GM20000 (cell line): ENCODE measurements around the gene HOOK1.

Experiments used
- DNase-seq: peaks from one replicate; pipeline ENCODE4 v3.0.0; 2012; ENCODE audit warnings: low spot score
- CTCF ChIP-seq: IDR thresholded peaks from 2 replicates; pipeline ENCODE4 v1.5.1; 2012; ENCODE audit warnings: mild to moderate bottlenecking, control low read depth; ENCODE audit errors: extremely low read depth, missing control alignments

The HOOK1 gene

GRCh38 chr1:59878370-59878769 lies 63.6 kb downstream of the HOOK1 start:
- DNase-seq, result no peak
- TF ChIP-seq CTCF, result no peak

DNA sequence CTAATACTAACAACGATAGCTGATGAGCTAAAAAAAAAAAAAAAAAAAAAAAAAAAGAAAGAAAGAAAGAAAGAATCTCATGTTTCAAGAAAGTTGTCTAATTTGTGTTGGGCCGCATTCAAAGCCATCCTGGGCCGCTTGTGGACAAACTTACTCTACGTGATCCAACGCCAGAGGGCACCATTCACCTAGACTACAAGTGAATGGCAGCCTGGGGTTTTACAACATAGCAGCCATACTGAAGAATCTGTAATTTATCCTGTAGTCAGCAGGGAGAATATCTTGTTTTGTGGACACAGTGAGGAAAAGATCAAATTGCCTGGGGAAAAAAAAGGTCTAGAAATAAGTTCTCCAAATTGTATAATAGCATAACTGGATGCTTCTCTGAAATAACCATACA lies 64.8 kb downstream of the HOOK1 start:
- DNase-seq, result peak; percentile 13
- TF ChIP-seq CTCF, result no peak

DNA sequence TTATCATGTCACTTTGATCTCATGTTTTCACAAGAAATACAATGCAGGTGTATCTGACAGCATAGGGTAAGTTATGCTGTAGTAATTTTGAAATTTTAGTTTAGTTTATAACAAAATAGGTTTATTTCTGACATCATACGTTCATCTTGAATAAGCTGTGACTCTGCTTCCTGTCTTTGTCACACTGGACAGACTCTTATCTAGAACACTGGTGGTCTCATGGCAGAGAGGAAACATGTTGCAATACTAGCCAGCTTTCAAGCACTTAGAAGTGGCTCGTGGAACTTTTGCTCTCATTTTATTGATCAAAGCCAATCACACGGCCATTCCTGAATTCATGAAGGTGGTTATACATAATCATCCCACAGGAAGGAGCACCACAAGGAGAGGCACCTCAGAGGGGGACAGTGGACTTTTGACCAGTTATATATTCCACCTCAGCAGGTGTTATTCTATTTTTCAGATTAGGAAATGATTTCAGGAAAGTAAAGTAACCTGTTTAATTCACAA lies 65.3 kb downstream of the HOOK1 start:
- no peak for TF ChIP-seq CTCF
- no peak for DNase-seq

- no peak for DNase-seq
- TF ChIP-seq CTCF, result no peak
Observed at GRCh38 chr1:59880735-59881134, 66.0 kb downstream of the HOOK1 start.

DNA sequence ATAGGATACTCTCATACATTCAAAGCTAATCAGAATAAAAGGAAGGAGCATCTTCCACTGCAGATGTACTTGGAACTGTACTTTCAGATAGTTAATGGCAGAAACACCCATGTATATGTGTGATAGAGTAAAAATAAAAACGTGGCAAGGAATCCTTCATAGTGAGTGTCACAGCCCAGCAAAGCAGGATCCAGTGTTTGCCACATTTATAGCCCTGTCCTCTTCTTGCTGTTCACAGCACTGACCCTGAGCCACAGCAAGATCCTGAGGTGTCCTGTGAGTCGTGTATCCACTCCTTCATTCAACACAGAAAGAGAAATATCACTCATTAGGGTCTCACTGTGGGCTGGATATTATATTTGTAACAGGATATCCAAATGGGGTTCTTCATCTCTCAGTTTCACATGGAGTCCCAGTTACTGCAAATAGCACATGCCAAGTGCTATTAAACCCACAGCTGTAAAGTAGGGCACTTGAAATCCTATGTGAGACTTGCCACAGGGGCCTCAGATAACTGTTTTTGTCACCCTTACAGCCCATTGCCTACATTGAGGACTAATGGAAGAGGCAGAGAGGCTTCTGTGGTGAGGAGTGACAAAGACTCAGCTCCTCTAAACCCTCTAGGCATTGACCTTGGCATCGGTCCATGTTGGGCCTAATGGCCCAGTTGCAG lies 70.5 kb downstream of the HOOK1 start:
- TF ChIP-seq CTCF, result no peak

GRCh38 chr1:59892841-59893811 lies 78.4 kb downstream of the HOOK1 start:
- no peak for TF ChIP-seq CTCF
- DNase-seq, result no peak

More for the DNA sequence above, 70.5 kb downstream of the HOOK1 start:
- DNase-seq, result no peak

GRCh38 chr1:59897165-59897564 lies 82.4 kb downstream of the HOOK1 start:
- no peak for DNase-seq

More at GRCh38 chr1:59897165-59897564, 82.4 kb downstream of the HOOK1 start:
- no peak for TF ChIP-seq CTCF
